Frontal cortex (tissue), 4 donors: ENCODE data around the gene DPH5. TPM values are rescaled to one million over a fixed set of nuclear protein-coding genes. Genes with fewer than 3 reads are reported as not detected.
"Not testable (repeated sequence)": the region's sequence is repeated elsewhere in the genome, so short reads cannot be mapped to it uniquely, and the experiment has no call there.

ENCODE experiments used
- DNase-seq, 2 donors: peaks; one replicate each; pipeline ENCODE4 v3.0.0; 2012; ENCODE audit warnings: low spot score in 2 of 2
- FAIRE-seq: peaks from 2 replicates; lab custom pipeline; 2012; peaks lifted over from hg19 to GRCh38; lab: Jason Lieb, UNC
- total RNA-seq: library from RNA; depleted of rRNA; stranded (reverse); fragments of >200 nt; gene quantifications from one replicate; pipeline ENCODE4 v1.2.3, GENCODE V29; 2014
- donor health status: control.
- donor health status: control.
- donor health status: control.

DPH5 gene
- 40.8 TPM for total RNA-seq

GRCh38 chr1:101025657-101026429 lies at the start of gene DPH5:
Gene DPH5, minus strand, starts transcription at chr1:101025784. Its CDS starts 341 bp downstream, at chr1:101025443.
- FAIRE-seq, result no peak
- peak; percentile 24 to 56 for DNase-seq

- DNase-seq, result no peak
- FAIRE-seq, result no peak
Measured at GRCh38 chr1:101073836-101074235, 48.3 kb upstream of the DPH5 start.

GRCh38 chr1:101071470-101071891 lies 45.9 kb upstream of the DPH5 start:
- no peak for DNase-seq
- FAIRE-seq, result no peak

- FAIRE-seq, result no peak
- DNase-seq, result no peak
Measured at GRCh38 chr1:101069158-101069557, 43.6 kb upstream of the DPH5 start.

GRCh38 chr1:101066937-101067335 lies 41.4 kb upstream of the DPH5 start:
- not testable (repeated sequence) for DNase-seq, FAIRE-seq

- no peak for FAIRE-seq
Measured at GRCh38 chr1:101066260-101066936, 40.8 kb upstream of the DPH5 start.

GRCh38 chr1:101065575-101065974 lies 40.0 kb upstream of the DPH5 start:
- FAIRE-seq (peak; percentile 96), DNase-seq (no peak)

More at GRCh38 chr1:101066260-101066936, 40.8 kb upstream of the DPH5 start:
- no peak for DNase-seq

- DNase-seq, result no peak
- FAIRE-seq, result no peak
Measured at GRCh38 chr1:101064697-101065096, 39.1 kb upstream of the DPH5 start.

- DNase-seq, result no peak
- FAIRE-seq, result no peak
Measured at GRCh38 chr1:101060992-101061391, 35.4 kb upstream of the DPH5 start.

- FAIRE-seq (no peak), DNase-seq (no peak)
Measured at GRCh38 chr1:101059945-101060542, 34.5 kb upstream of the DPH5 start.

GRCh38 chr1:101055623-101056022 lies 30.0 kb upstream of the DPH5 start:
- no peak for DNase-seq
- FAIRE-seq, result no peak

- FAIRE-seq, result no peak
- DNase-seq, result no peak
Measured at GRCh38 chr1:101051688-101052638, 26.4 kb upstream of the DPH5 start.

- FAIRE-seq (no peak), DNase-seq (no peak)
Measured at GRCh38 chr1:101050869-101051268, 25.3 kb upstream of the DPH5 start.

- DNase-seq, result no peak
Measured at GRCh38 chr1:101044749-101045148, 19.2 kb upstream of the DPH5 start.

GRCh38 chr1:101044259-101044658 lies 18.7 kb upstream of the DPH5 start:
- no peak for DNase-seq
- no peak for FAIRE-seq

More at GRCh38 chr1:101044749-101045148, 19.2 kb upstream of the DPH5 start:
- FAIRE-seq, result no peak

- no peak for FAIRE-seq
- no peak for DNase-seq
Measured at GRCh38 chr1:101043776-101044175, 18.2 kb upstream of the DPH5 start.

GRCh38 chr1:101041300-101041699 lies 15.7 kb upstream of the DPH5 start:
- DNase-seq (no peak), FAIRE-seq (no peak)

GRCh38 chr1:101040666-101041065 lies 15.1 kb upstream of the DPH5 start:
- DNase-seq (no peak), FAIRE-seq (no peak)

- no peak for FAIRE-seq
- DNase-seq, result no peak
Measured at GRCh38 chr1:101039245-101039644, 13.7 kb upstream of the DPH5 start.

- no peak for FAIRE-seq
- DNase-seq, result no peak
Measured at GRCh38 chr1:101037316-101037715, 11.7 kb upstream of the DPH5 start.
